H1 (cell line): ENCODE results near the gene DNM2. TPM values are rescaled to one million over a fixed set of nuclear protein-coding genes. Genes with fewer than 3 reads are reported as not detected.

Source experiments
- CTCF ChIA-PET: fragments of 300-600 bp; sonication (Branson Sonifier 250); formaldehyde crosslinking; loops from one replicate; lab custom pipeline; 2021; ENCODE audit not compliant: partially characterized antibody; lab: Charles Lee
- POLR2A ChIA-PET: fragments of 300-600 bp; sonication (Branson Sonifier 250); formaldehyde crosslinking; loops from one replicate; lab custom pipeline; 2021; ENCODE audit warnings: inconsistent platforms; ENCODE audit not compliant: partially characterized antibody; lab: Charles Lee
- DNase-seq, 2 experiments: peaks; one replicate each; pipeline versions ENCODE4 v3.0.0 to v3.0.0-alpha.2; 2010 to 2022; ENCODE audit warnings: low spot score in 2 of 2, low read depth in 1 of 2, mixed read lengths in 1 of 2
- FAIRE-seq: peaks from 2 replicates; lab custom pipeline; 2011; peaks lifted over from hg19 to GRCh38; lab: Jason Lieb, UNC
- H2AFZ ChIP-seq: 2 replicates; pipeline ENCODE4 v1.8.1; 2012; ENCODE audit warnings: low read length, inconsistent platforms
- H2AK5ac ChIP-seq: 2 replicates; pipeline ENCODE4 v1.6.1; 2013; ENCODE audit warnings: low read depth, low read length
- H2BK120ac ChIP-seq: replicated peaks from 2 replicates; pipeline ENCODE3; 2013; ENCODE audit warnings: low read depth, low read length, inconsistent platforms
- H2BK12ac ChIP-seq: 2 replicates; pipeline ENCODE4 v1.6.1; 2013; ENCODE audit warnings: low read depth, low read length
- H2BK15ac ChIP-seq: 2 replicates; pipeline ENCODE4 v1.6.1; 2013; ENCODE audit warnings: low read length
- H2BK20ac ChIP-seq: 2 replicates; pipeline ENCODE4 v1.6.1; 2013; ENCODE audit warnings: low read length
- H2BK5ac ChIP-seq: 2 replicates; pipeline ENCODE4 v1.6.1; 2013; ENCODE audit warnings: low read depth, low read length
- H3K14ac ChIP-seq: 2 replicates; pipeline ENCODE4 v1.6.1; 2013; ENCODE audit warnings: inconsistent platforms; ENCODE audit not compliant: insufficient read length
- H3K18ac ChIP-seq: 2 replicates; pipeline ENCODE4 v1.6.1; 2013; ENCODE audit warnings: low read length; ENCODE audit errors: extremely low read depth
- H3K23ac ChIP-seq: 2 replicates; pipeline ENCODE4 v1.6.1; 2013; ENCODE audit warnings: inconsistent platforms; ENCODE audit not compliant: insufficient read length
- H3K23me2 ChIP-seq: 2 replicates; pipeline ENCODE4 v1.6.1; 2013; ENCODE audit warnings: low read depth, low read length
- H3K27ac ChIP-seq: 2 replicates; pipeline ENCODE4 v1.6.1; 2011; ENCODE audit warnings: low read depth, low read length, inconsistent platforms
- H3K27me3 ChIP-seq, 4 experiments: replicated peaks in 1 of 4; 1 replicate in 1 of 4; 2 replicates in 3 of 4; pipeline versions ENCODE4 v1.6.1 to v1.8.1; 2011 to 2013; ENCODE audit warnings: low read length in 3 of 4, mild to moderate bottlenecking in 3 of 4, inconsistent platforms in 2 of 4, mixed read lengths in 2 of 4, moderate library complexity in 1 of 4; ENCODE audit not compliant: control insufficient read depth in 3 of 4, insufficient read depth in 3 of 4; ENCODE audit errors: extremely low read depth in 1 of 4
- H3K36me3 ChIP-seq, 4 experiments: 2 replicates each; pipeline versions ENCODE4 v1.6.1 to v1.8.1; 2011 to 2013; ENCODE audit warnings: mild to moderate bottlenecking in 4 of 4, low read length in 3 of 4, moderate library complexity in 2 of 4, control low read depth in 1 of 4, inconsistent platforms in 1 of 4; ENCODE audit not compliant: insufficient read depth in 4 of 4, control insufficient read depth in 2 of 4
- H3K4ac ChIP-seq: replicated peaks from 2 replicates; pipeline ENCODE3; 2013; ENCODE audit warnings: low read length, low read depth, mixed read lengths, inconsistent platforms; ENCODE audit not compliant: insufficient read length
- H3K4me1 ChIP-seq, 4 experiments: replicated peaks in 1 of 4; 1 replicate in 1 of 4; 2 replicates in 3 of 4; pipeline versions ENCODE4 v1.6.1 to v1.8.1; 2011 to 2013; ENCODE audit warnings: low read length in 3 of 4, inconsistent platforms in 2 of 4, mixed read lengths in 1 of 4; ENCODE audit not compliant: insufficient read depth in 4 of 4, control insufficient read depth in 3 of 4
- H3K4me2 ChIP-seq, 2 experiments: 2 replicates each; pipeline versions ENCODE4 v1.6.1 to v1.8.1; 2011 to 2013; ENCODE audit warnings: low read depth in 2 of 2, low read length in 2 of 2, control low read depth in 1 of 2, inconsistent platforms in 1 of 2, mild to moderate bottlenecking in 1 of 2; ENCODE audit not compliant: insufficient read depth in 1 of 2
- H3K4me3 ChIP-seq, 4 experiments: fragments of 200-600, 300-600 bp in 1 of 4; sonication (generic), shearing (Covaris generic), sonication (Bioruptor Twin) in 1 of 4; 2 replicates each; pipeline versions ENCODE4 v1.5.1 to v1.8.1; 2011 to 2016; ENCODE audit warnings: low read length in 4 of 4, low read depth in 3 of 4, control low read depth in 2 of 4, inconsistent platforms in 2 of 4, mild to moderate bottlenecking in 2 of 4, mixed read lengths in 1 of 4, moderate library complexity in 1 of 4; ENCODE audit not compliant: insufficient read depth in 2 of 4; ENCODE audit errors: extremely low read depth in 1 of 4
- H3K56ac ChIP-seq: replicated peaks from 2 replicates; pipeline ENCODE3; 2013; ENCODE audit warnings: low read depth, mild to moderate bottlenecking, mixed read lengths, low read length, inconsistent platforms; ENCODE audit not compliant: insufficient read length
- H3K79me1 ChIP-seq: 2 replicates; pipeline ENCODE4 v1.6.1; 2013; ENCODE audit warnings: low read depth, low read length, control low read depth
- H3K79me2 ChIP-seq, 2 experiments: 2 replicates each; pipeline versions ENCODE4 v1.6.1 to v1.8.1; 2012 to 2013; ENCODE audit warnings: low read length in 2 of 2, mild to moderate bottlenecking in 2 of 2, inconsistent platforms in 1 of 2; ENCODE audit not compliant: insufficient read depth in 2 of 2, control insufficient read depth in 1 of 2
- H3K9ac ChIP-seq, 4 experiments: replicated peaks in 1 of 4; 1 replicate in 1 of 4; 2 replicates in 3 of 4; pipeline versions ENCODE4 v1.6.1 to v1.8.1; 2011 to 2013; ENCODE audit warnings: low read depth in 3 of 4, low read length in 3 of 4, control low read depth in 2 of 4, mild to moderate bottlenecking in 2 of 4, moderate library complexity in 2 of 4, inconsistent platforms in 1 of 4; ENCODE audit errors: extremely low read depth in 1 of 4
- H3K9me3 ChIP-seq, 2 experiments: 2 replicates each; pipeline versions ENCODE4 v1.6.1 to v1.8.1; 2012 to 2013; ENCODE audit warnings: mild to moderate bottlenecking in 2 of 2, moderate library complexity in 2 of 2, control low read depth in 1 of 2, inconsistent platforms in 1 of 2, low read depth in 1 of 2, low read length in 1 of 2, mixed read lengths in 1 of 2; ENCODE audit not compliant: insufficient read depth in 2 of 2
- H4K20me1 ChIP-seq, 2 experiments: replicated peaks in 1 of 2; 2 replicates each; pipeline versions ENCODE3 to v1.8.1; 2011 to 2013; ENCODE audit warnings: inconsistent platforms in 2 of 2, low read length in 2 of 2, mild to moderate bottlenecking in 1 of 2; ENCODE audit not compliant: insufficient read depth in 2 of 2, control insufficient read depth in 1 of 2
- H4K5ac ChIP-seq: 2 replicates; pipeline ENCODE4 v1.6.1; 2013; ENCODE audit warnings: low read length, low read depth, mixed read lengths, inconsistent platforms; ENCODE audit not compliant: insufficient read length
- H4K8ac ChIP-seq: 2 replicates; pipeline ENCODE4 v1.8.0; 2013; ENCODE audit warnings: mild to moderate bottlenecking, moderate library complexity, low read length, inconsistent platforms; ENCODE audit not compliant: insufficient read depth; ENCODE audit errors: extremely low read depth
- H4K91ac ChIP-seq: replicated peaks from 2 replicates; pipeline ENCODE3; 2013; ENCODE audit warnings: low read length, mixed read lengths, inconsistent platforms; ENCODE audit not compliant: insufficient read length
- EGR1 ChIP-seq: IDR thresholded peaks from 2 replicates; pipeline ENCODE4 v1.6.1; 2011; ENCODE audit warnings: low read depth, low read length, borderline replicate concordance
- WGBS, 2 experiments: shearing (Covaris generic) in 1 of 2; methylation state at CpG; one replicate each; pipeline versions ENCODE4 v1.1.6 to v1.1.7; 2013 to 2015; ENCODE audit warnings: low lambda C conversion rate in 2 of 2, mixed read lengths in 2 of 2, inconsistent platforms in 1 of 2, low coverage in 1 of 2, missing lambda C conversion rate in 1 of 2; ENCODE audit not compliant: insufficient replicate concordance in 2 of 2, insufficient coverage in 1 of 2, insufficient read length in 1 of 2; ENCODE audit errors: extremely low coverage in 1 of 2, missing lambda C conversion rate in 1 of 2; 5-methylcytosine and 5-hydroxymethylcytosine counted together
- polyA plus RNA-seq, 7 experiments: library from polyadenylated mRNA; depleted of rRNA in 3 of 7; stranded (reverse) in 5 of 7; unstranded in 2 of 7; fragments of >200 nt in 5 of 7; fragments of 200-250 nt in 2 of 7; gene quantifications; 1 replicate in 5 of 7; 2 replicates in 1 of 7; 4 replicates in 1 of 7; pipeline versions ENCODE4 v1.2.1 to v1.2.3, GENCODE V29; 2011 to 2013; ENCODE audit warnings: missing spikeins in 2 of 7, mixed read lengths in 2 of 7
- total RNA-seq: library from RNA; stranded (reverse); fragmentation: NEBNext Ultra II Directional; extraction: Animal tissue kit (Norgen Biotek cat#: 25700); gene quantifications from 2 replicates; pipeline ENCODE4 v1.2.1, GENCODE V29; 2021

DNM2 gene
- total and polyA plus RNA-seq, 2 of the 8 experiments (the other 6 are each of a cell fraction or from before 2014, with no cell fraction given) = 61.9 to 120 TPM

DNA sequence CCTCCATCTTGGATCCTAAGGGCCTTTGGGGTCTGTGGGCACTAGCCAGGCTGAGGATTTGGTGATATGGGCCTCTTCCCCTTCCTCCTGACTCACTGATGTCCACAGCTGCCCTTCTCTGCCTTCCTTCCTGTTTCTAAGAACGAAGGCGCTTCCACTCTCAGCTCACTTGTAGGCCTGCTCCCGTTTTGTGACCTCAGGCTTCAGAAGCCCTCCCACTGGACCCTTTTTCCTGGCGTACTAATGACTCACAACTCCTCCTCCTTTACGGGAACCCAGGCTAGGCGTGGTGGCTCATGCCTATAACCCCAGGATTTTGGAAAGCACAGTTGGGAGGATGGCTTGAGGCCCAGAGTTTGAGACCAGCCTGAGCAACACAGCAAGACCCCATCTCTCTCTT, 62.5 kb downstream of the DNM2 start:
- no peak overlapping the region for H4K91ac ChIP-seq
- H3K23me2 ChIP-seq = no peaks in the 10 kb centered on the region
- no peak overlapping the region for H2BK12ac ChIP-seq
- no peak overlapping the region for H2AK5ac ChIP-seq
- no peak overlapping the region for H3K9ac ChIP-seq
- no peak overlapping the region for H3K27ac ChIP-seq
- H4K5ac ChIP-seq = no peak overlapping the region
- no peak overlapping the region for H2BK5ac ChIP-seq
- no peak for FAIRE-seq
- no peaks in the 10 kb centered on the region for H3K4me1 ChIP-seq
- no peak overlapping the region for H3K4ac ChIP-seq
- H2BK15ac ChIP-seq = no peak overlapping the region
- no peak overlapping the region for H3K14ac ChIP-seq
- peaks cover 17 to 59% (median 45%) of the 10 kb centered on the region in 4 experiments for H3K36me3 ChIP-seq
- H3K79me2 ChIP-seq = no peaks in the 10 kb centered on the region
- H2BK20ac ChIP-seq = no peak overlapping the region
- H3K79me1 ChIP-seq = no peaks in the 10 kb centered on the region; the same call in 1 of the 2 replicates
- H2AFZ ChIP-seq = no peak overlapping the region
- no peaks in the 10 kb centered on the region for H3K9me3 ChIP-seq
- peaks cover 0 to 9% of the 10 kb centered on the region in 2 experiments for H4K20me1 ChIP-seq
- H3K56ac ChIP-seq = no peak overlapping the region
- no peaks in the 10 kb centered on the region for H3K27me3 ChIP-seq
- ChIA-PET POLR2A (interaction anchor here (1.5 to 1.8 kb wide), 2 partner anchors 11 to 55 kb away, joined by 3 to 6 read pairs; partner anchors contain the start of gene TMED1), CTCF (interaction anchor here (1.0 to 1.7 kb wide), 2 partner anchors 13 to 16 kb away, joined by 3 to 4 read pairs; no protein-coding TSS in a partner anchor)
- no peak overlapping the region for H3K4me3 ChIP-seq
- no peak overlapping the region for H4K8ac ChIP-seq
- H3K18ac ChIP-seq = no peak overlapping the region
- H3K23ac ChIP-seq = no peak overlapping the region
- no peak overlapping the region for H2BK120ac ChIP-seq
- WGBS, 2 experiments = 91% methylated on average over 6 of the region's 6 CpGs; no CpG with 5 or more reads in 1 of the 2 experiments
- no peak for DNase-seq
- no peak overlapping the region for H3K4me2 ChIP-seq
- TF ChIP-seq EGR1 = no peak
